ENCODE data around the gene TRIM25.

TRIM25 gene

DNA sequence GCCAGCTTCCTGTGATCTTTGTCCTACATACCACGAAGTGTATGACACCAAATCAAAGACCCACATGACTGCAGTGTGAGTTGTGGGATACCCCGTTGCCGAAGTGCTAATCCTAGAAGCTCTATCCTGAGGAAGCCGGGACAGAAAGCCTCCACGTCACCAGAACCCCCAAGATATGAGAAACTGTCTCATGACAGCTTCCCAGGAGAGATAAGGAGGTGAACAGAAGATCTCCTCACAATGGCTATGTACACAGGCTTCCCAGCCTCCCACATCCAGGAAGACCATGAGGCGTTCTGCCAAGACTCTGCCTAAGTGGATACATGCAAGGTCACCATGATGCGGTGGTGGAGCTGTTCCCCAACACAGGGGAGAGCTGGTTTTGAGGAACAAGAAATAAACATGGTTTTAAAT, 37.1 kb downstream of the TRIM25 start:
- no peak for DNase-seq (ENCODE audit: extremely low read depth, low read depth)
- H3K4me3 ChIP-seq (replicated peaks; ENCODE audit: low read depth, low read length), result no peak overlapping the region
- TF ChIP-seq, protein P1, sequence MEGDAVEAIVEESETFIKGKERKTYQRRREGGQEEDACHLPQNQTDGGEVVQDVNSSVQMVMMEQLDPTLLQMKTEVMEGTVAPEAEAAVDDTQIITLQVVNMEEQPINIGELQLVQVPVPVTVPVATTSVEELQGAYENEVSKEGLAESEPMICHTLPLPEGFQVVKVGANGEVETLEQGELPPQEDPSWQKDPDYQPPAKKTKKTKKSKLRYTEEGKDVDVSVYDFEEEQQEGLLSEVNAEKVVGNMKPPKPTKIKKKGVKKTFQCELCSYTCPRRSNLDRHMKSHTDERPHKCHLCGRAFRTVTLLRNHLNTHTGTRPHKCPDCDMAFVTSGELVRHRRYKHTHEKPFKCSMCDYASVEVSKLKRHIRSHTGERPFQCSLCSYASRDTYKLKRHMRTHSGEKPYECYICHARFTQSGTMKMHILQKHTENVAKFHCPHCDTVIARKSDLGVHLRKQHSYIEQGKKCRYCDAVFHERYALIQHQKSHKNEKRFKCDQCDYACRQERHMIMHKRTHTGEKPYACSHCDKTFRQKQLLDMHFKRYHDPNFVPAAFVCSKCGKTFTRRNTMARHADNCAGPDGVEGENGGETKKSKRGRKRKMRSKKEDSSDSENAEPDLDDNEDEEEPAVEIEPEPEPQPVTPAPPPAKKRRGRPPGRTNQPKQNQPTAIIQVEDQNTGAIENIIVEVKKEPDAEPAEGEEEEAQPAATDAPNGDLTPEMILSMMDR (IDR thresholded peaks at IDR 0.05; ENCODE audit: low read depth, low read length, missing control alignments), result no peak

DNA sequence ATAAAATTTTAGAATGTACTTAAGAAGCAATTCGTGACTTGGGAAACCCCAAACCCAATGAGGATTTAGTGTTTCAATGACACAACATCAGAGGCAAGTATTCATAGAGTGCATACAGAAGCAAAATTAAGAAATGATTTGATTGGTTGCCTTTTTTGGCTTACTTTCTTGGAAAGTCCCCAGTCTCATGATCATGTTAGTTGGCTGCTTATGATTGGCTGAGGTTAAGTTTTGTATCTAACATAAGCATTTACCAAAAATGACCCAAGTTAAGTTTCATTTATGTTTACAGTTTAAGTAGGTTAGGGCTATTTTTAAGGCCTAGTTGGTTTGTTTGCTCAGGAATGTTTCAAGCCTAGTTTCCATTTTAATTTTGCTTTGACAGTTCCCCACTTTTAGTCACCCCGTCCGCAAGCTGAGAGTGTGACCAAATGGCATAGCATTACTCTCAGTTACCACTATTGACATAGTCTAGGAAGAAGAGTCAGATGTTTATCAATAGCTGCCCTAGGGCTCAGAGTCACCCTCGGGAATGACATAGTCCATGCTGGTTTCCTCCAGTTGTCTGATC, 43.7 kb downstream of the TRIM25 start:
- TF ChIP-seq, protein P1 (IDR thresholded peaks at IDR 0.05; ENCODE audit: low read depth, low read length, missing control alignments), result no peak
- no peak for DNase-seq (ENCODE audit: extremely low read depth, low read depth)
- no peak overlapping the region for H3K4me3 ChIP-seq (replicated peaks; ENCODE audit: low read depth, low read length)

DNA sequence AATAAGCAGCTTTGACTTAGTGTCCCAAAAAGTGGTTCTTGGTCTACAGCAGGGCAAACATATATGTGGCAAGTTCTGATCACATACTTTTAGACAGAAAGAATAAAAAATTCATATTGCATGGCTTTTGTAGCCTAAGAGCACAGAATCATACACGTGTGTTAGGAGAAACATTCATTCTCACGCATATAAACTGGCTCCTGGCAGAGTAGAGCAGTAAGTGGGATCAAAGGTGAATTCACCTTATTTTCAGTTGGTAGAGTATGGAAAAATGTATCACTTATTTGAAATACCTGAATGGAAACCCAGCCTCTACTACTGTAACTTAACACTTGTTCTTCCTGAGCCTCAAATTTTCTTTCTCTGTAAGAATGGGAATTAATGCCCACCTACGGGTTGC, 45.1 kb downstream of the TRIM25 start:
- TF ChIP-seq, protein P1 (IDR thresholded peaks at IDR 0.05; ENCODE audit: low read depth, low read length, missing control alignments), result no peak
- H3K4me3 ChIP-seq (replicated peaks; ENCODE audit: low read depth, low read length), result no peak overlapping the region
- no peak for DNase-seq (ENCODE audit: extremely low read depth, low read depth)

DNA sequence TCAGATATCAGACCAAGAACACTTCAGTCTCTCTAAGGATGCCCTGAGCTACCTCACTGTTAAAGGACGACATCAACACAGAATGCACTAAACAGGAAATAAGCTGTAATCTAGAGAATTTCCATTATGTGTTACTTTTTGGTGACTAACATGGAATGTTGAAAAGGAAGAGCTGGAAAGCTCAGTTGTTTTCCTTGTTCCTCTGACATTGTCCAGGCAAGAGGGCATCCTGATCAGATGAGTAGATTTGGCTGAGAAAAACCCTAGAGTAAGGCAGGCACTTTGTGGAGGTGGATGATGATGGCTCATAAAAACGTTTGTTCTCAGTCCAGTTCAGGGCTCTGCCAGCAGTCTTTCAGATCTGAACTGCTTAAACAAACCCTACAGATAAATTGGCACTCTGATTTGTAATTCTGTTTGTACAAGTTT, 45.9 kb downstream of the TRIM25 start:
- DNase-seq (ENCODE audit: extremely low read depth, low read depth), result peak; percentile 21
- TF ChIP-seq, protein P1 (IDR thresholded peaks at IDR 0.05; ENCODE audit: low read depth, low read length, missing control alignments), result no peak
- H3K4me3 ChIP-seq (replicated peaks; ENCODE audit: low read depth, low read length), result no peak overlapping the region

DNA sequence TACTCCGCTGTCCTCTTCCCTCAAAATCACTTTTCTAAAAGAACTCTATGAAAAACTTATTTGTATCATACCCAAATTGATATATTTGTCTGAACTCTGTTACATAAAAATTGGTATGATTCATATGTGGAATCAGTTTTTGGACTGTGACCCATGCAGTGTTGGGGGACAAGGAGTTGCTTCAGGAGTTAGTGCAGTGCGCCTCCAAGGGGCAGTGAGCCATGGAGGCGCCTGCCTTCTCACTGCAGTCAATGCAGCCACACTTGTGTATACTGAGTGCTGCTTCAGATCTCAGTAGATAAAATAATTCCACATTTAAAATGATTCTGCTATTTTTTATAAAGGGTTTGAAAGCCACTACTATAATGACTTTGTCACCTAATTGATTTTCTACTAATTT, 47.4 kb downstream of the TRIM25 start:
- DNase-seq (ENCODE audit: extremely low read depth, low read depth), result no peak
- no peak overlapping the region for H3K4me3 ChIP-seq (replicated peaks; ENCODE audit: low read depth, low read length)
- TF ChIP-seq, protein P1 (IDR thresholded peaks at IDR 0.05; ENCODE audit: low read depth, low read length, missing control alignments), result no peak

DNA sequence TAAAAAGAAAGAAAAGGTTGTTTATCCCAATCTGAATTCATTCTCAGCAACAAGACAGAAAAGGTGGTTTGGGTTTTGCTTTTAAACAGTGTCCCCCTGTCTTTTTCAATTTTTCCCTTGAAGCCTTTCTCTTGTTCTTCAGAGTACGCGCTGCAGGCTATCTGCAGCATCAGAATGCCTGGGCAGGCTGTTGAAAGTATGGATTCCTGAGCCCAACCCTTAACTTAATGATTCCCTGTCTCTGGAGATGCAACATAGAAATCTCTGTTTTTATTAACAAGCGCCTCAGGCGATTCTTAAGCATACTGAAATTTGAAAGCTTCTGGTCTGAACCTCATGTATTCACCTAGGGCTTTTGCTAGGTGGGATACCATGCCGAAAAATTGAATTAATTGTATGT, 47.8 kb downstream of the TRIM25 start:
- DNase-seq (ENCODE audit: extremely low read depth, low read depth), result no peak
- no peak overlapping the region for H3K4me3 ChIP-seq (replicated peaks; ENCODE audit: low read depth, low read length)
- TF ChIP-seq, protein P1 (IDR thresholded peaks at IDR 0.05; ENCODE audit: low read depth, low read length, missing control alignments), result no peak

DNA sequence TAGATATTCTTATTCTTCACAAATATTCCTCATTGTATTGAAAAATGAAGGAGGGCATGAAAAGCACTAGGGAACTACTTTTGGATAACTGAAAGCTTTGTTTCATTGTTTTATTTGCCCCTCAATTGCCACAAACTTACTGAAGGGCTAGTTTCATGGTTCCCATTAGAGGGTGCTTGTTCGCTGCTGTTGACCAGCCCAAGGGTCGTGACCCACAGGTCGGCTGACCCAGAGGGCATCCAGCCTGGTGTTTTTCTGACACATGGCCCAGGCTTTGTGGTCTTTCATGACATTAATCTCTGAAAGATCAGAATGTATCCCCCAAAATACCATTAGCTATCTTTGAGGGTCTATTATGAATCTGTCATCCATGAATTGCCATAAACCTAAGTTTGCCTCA, 49.9 kb downstream of the TRIM25 start:
- H3K4me3 ChIP-seq (replicated peaks; ENCODE audit: low read depth, low read length), result no peak overlapping the region
- TF ChIP-seq, protein P1 (IDR thresholded peaks at IDR 0.05; ENCODE audit: low read depth, low read length, missing control alignments), result no peak
- DNase-seq (ENCODE audit: extremely low read depth, low read depth), result no peak

All from HFF-Myc (cell line).